ENCODE measurements around the gene ZP3. TPM values are rescaled to one million over a fixed set of nuclear protein-coding genes. Genes with fewer than 3 reads are reported as not detected.
"Not testable (repeated sequence)": the region's sequence is repeated elsewhere in the genome, so short reads cannot be mapped to it uniquely, and the experiment has no call there.

Gene ZP3
- total RNA-seq = 1 to 10 TPM in 5 of 8 experiments, under 1 TPM in 2, not detected in 1; 0.22 to 8.8 (median 1.7) TPM

- Histone ChIP-seq H3K27ac (no peak within 1 kb of the TSS), H3K4me3 (no peak within 1 kb of the TSS), H3K4me1 (replicated peaks in 1 of 2) (no peaks in the 10 kb centered on the region)
- no peak for ATAC-seq (replicated peaks in 6 of 8)
- WGBS, 10 experiments = 80 to 100% (median 83%) methylated on average over 1 to 7 of the region's 10 CpGs; no CpG with 5 or more reads in 3 of the 10 experiments
- in situ Hi-C loops (cut with MboI; ENCODE audit: low pct_unique_long_range_greater_than_20kb in 2 of 9, low sequenced_read_pairs in 9 of 9, unreplicated experiment in 9 of 9) = no loop called here
Observed at GRCh38 chr7:76424413-76425111, at the start of gene ZP3. Gene ZP3 (plus strand): TSS chr7:76424950. CDS start chr7:76424965, 15 bp downstream.

DNA sequence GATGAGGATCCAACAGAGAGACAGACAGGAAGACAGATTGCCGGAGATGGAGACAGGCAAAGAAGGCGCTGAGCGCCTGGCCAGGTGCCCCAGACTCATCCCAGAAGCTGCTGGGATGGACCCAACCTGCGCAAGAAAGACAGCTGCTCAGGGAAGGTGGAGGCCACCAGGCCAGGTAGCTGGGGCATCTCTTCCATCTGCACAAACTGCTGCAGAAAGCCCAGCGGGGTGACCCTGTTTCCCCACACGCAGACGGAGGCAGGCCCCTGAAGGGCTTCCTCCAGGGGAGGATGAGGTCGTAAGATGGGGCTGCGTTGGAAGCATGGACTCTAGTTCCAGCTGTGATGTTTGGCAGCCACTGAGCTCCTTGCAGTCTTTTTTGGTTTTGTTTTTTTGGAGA is 49.5 kb upstream of the ZP3 start:
- ATAC-seq (replicated peaks in 6 of 8) = no peak
- H3K4me3 ChIP-seq = no peak overlapping the region
- H3K4me1 ChIP-seq (replicated peaks in 1 of 2) = peaks cover 9 to 12% of the 10 kb centered on the region in 2 donors
- in situ Hi-C loops (cut with MboI; ENCODE audit: low pct_unique_long_range_greater_than_20kb in 2 of 9, low sequenced_read_pairs in 9 of 9, unreplicated experiment in 9 of 9) = no loop called here
- H3K27ac ChIP-seq = no peak overlapping the region
- WGBS, 10 experiments = 77 to 100% (median 83%) methylated on average over 3 to 9 of the region's 9 CpGs; no CpG with 5 or more reads in 3 of the 10 experiments

- Histone ChIP-seq H3K4me1 (replicated peaks in 1 of 2) (peaks cover 9 to 13% of the 10 kb centered on the region in 2 donors), H3K27ac (peak overlapping the region; percentile 10 to 24), H3K4me3 (no peak overlapping the region)
- ATAC-seq (replicated peaks in 6 of 8) = no peak
- WGBS, 10 experiments = 10 to 70% (median 57%) methylated on average over 1 to 3 of the region's 9 CpGs; no CpG with 5 or more reads in 3 of the 10 experiments
- in situ Hi-C loops (cut with MboI; ENCODE audit: low pct_unique_long_range_greater_than_20kb in 2 of 9, low sequenced_read_pairs in 9 of 9, unreplicated experiment in 9 of 9) = no loop called here
Observed at GRCh38 chr7:76377186-76377918, 47.4 kb upstream of the ZP3 start.

- in situ Hi-C loops (cut with MboI; ENCODE audit: low pct_unique_long_range_greater_than_20kb in 2 of 9, low sequenced_read_pairs in 9 of 9, unreplicated experiment in 9 of 9) = no loop called here
- Histone ChIP-seq H3K4me1 (replicated peaks in 1 of 2) (peaks cover 9 to 13% of the 10 kb centered on the region in 2 donors), H3K27ac (peak overlapping the region; percentile 58 to 81), H3K4me3 (no peak overlapping the region)
- 45 to 100% (median 93%) methylated on average over 2 to 7 of the region's 7 CpGs; no CpG with 5 or more reads in 6 of the 10 experiments for WGBS, 10 experiments
- no peak for ATAC-seq (replicated peaks in 6 of 8)
Observed at GRCh38 chr7:76380623-76380966, 44.2 kb upstream of the ZP3 start.

DNA sequence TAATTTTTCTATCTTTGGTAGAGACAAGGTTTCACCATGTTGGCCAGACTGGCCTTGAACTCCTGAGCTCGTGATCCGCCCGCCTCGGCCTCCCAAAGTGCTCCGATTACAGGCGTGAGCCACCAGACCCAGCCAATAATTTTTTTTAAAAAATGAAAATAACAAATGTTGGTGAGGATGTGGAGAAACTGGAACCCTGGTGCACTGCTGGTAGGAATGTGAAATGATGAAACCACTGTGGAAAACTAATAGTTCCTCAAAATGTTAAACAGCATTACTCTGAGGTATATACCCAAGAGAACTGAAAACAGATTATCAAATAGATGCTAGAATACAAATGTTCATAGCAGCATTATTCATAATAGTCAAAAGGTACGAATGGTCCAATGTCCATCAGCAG is 42.9 kb upstream of the ZP3 start:
- ATAC-seq (replicated peaks in 6 of 8) = no peak
- in situ Hi-C loops (cut with MboI; ENCODE audit: low pct_unique_long_range_greater_than_20kb in 2 of 9, low sequenced_read_pairs in 9 of 9, unreplicated experiment in 9 of 9) = no loop called here
- WGBS, 10 experiments = 80 to 100% (median 100%) methylated on average over 1 to 4 of the region's 7 CpGs
- Histone ChIP-seq H3K27ac (no peak overlapping the region), H3K4me3 (no peak overlapping the region), H3K4me1 (replicated peaks in 1 of 2) (peaks cover 9 to 13% of the 10 kb centered on the region in 2 donors)

DNA sequence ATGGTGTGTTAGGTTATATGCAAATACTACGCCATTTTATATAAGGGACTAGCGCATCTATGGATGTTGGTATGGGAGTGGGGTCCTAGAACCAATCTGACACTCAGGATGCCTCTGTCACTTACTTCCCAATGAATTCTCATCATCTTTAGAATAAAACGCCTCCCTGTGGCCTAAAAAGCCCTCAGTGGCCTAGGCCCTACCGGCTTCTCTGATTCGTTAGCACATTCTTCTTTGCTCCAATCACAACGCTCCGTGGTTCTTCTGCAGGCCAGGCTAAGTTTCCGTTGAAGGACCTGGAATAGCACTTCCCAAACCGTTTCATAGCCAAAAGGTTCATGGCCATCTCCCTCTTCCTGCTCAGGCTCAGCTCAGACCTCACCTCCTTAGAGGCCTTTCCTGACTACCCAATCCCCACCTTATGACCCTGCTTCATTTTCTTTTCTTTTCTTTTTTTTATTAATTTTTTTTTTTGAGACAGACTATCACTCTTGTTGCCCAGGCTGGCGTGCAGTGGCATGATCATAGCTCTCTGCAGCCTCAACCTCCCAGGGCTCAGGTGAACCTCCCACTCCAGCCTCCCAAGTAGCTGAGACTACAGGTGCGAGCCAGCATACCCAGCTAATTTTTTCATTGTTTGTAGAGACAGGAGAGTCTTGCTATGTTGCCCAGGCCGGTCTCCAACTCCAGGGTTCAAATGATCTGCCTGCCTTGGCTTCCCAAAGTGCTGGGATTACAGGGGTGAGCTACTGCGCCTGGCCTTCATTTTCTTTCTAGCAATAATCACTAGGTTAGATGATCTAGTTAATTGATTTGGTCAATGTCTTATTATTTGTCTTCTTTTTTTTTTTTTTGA is 41.4 kb upstream of the ZP3 start:
- Histone ChIP-seq H3K27ac (no peak overlapping the region), H3K4me3 (no peak overlapping the region), H3K4me1 (replicated peaks in 1 of 2) (peaks cover 0 to 11% of the 10 kb centered on the region in 2 donors)
- no peak for ATAC-seq (replicated peaks in 6 of 8)
- WGBS, 10 experiments = 62 to 100% (median 81%) methylated on average over 2 to 11 of the region's 13 CpGs
- in situ Hi-C loops (cut with MboI; ENCODE audit: low pct_unique_long_range_greater_than_20kb in 2 of 9, low sequenced_read_pairs in 9 of 9, unreplicated experiment in 9 of 9) = no loop called here

DNA sequence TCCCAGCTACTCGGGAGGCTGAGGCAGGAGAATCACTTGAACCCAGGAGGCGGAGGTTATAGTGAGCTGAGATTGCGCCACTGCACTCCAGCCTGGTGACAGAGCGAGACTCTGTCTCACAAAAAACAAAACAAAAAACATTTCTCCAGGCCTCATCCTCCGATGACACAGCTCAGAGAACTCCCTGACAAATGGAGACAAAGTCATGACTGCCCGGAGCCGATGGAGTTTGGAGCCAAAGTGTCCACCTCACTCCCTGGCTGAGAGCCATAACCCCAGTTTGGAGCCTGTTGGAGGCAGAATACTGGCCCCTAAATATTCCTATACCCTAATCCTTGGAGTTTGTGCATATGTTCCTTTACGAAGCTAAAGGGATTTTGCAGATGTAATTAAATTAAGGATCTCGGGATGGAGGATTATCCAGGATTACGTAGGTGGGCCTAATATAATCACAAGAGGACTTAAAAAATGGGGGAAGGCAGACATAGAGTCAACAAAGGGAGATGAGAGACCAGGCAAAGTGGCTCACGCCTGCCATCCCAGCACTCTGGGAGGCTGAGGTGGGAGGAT is 38.0 kb upstream of the ZP3 start:
- H3K4me1 ChIP-seq (replicated peaks in 1 of 2) = peaks cover 8 to 10% of the 10 kb centered on the region in 2 donors
- WGBS, 10 experiments = 42 to 100% (median 89%) methylated on average over 1 to 8 of the region's 11 CpGs; no CpG with 5 or more reads in 3 of the 10 experiments
- in situ Hi-C loops (cut with MboI; ENCODE audit: low pct_unique_long_range_greater_than_20kb in 2 of 9, low sequenced_read_pairs in 9 of 9, unreplicated experiment in 9 of 9) = no loop called here
- no peak for ATAC-seq (replicated peaks in 6 of 8)
- H3K27ac ChIP-seq = no peak overlapping the region
- H3K4me3 ChIP-seq = no peak overlapping the region

GRCh38 chr7:76387789-76388188 is 37.0 kb upstream of the ZP3 start:
- H3K27ac ChIP-seq; H3K4me3 ChIP-seq; ATAC-seq (replicated peaks in 6 of 8); in situ Hi-C loops (cut with MboI; ENCODE audit: low pct_unique_long_range_greater_than_20kb in 2 of 9, low sequenced_read_pairs in 9 of 9, unreplicated experiment in 9 of 9): not testable (repeated sequence)
- peaks cover 8 to 14% of the 10 kb centered on the region in 2 donors for H3K4me1 ChIP-seq (replicated peaks in 1 of 2)
- 84 to 100% (median 94%) methylated on average over 1 to 5 of the region's 6 CpGs; no CpG with 5 or more reads in 3 of the 10 experiments for WGBS, 10 experiments

DNA sequence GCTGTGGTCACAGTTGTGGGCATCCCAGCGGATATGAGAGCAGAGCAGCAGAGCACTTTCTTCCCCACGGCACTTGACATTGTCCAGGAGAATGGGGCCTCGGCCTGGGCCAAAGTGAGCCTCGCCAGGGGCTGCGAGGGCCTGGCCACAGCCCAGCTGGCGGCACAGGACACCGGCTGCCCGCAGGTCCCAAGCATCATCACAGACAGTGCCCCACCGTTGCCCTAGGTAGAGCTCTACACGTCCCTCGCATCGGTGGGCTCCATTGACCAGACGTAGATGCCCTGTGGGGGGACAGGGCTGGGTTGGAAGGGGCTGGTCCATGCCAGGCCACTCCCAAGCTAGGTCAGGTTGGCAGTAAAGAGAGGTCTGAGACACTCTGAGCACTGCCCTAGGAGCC is 34.7 kb upstream of the ZP3 start:
- WGBS, 10 experiments = 90 to 100% (median 91%) methylated on average over 1 to 7 of the region's 13 CpGs; no CpG with 5 or more reads in 7 of the 10 experiments
- in situ Hi-C loops (cut with MboI; ENCODE audit: low pct_unique_long_range_greater_than_20kb in 2 of 9, low sequenced_read_pairs in 9 of 9, unreplicated experiment in 9 of 9) = no loop called here
- no peak for ATAC-seq (replicated peaks in 6 of 8)
- no peak overlapping the region for H3K4me3 ChIP-seq
- H3K27ac ChIP-seq = no peak overlapping the region
- peaks cover 11 to 18% of the 10 kb centered on the region in 2 donors for H3K4me1 ChIP-seq (replicated peaks in 1 of 2)

- peak overlapping the region; percentile 45 to 52 (median 50) for H3K4me3 ChIP-seq
- peaks cover 11 to 32% of the 10 kb centered on the region in 2 donors for H3K4me1 ChIP-seq (replicated peaks in 1 of 2)
- peak in 3 of 8 experiments; percentile 0 to 2 (median 1) for ATAC-seq (replicated peaks in 6 of 8)
- WGBS, 10 experiments = 37 to 100% (median 57%) methylated on average over 2 to 10 of the region's 12 CpGs; no CpG with 5 or more reads in 2 of the 10 experiments
- no peak overlapping the region for H3K27ac ChIP-seq
- in situ Hi-C loops (cut with MboI; ENCODE audit: low pct_unique_long_range_greater_than_20kb in 2 of 9, low sequenced_read_pairs in 9 of 9, unreplicated experiment in 9 of 9) = no loop called here
Observed at GRCh38 chr7:76392531-76393115, 32.1 kb upstream of the ZP3 start.

DNA sequence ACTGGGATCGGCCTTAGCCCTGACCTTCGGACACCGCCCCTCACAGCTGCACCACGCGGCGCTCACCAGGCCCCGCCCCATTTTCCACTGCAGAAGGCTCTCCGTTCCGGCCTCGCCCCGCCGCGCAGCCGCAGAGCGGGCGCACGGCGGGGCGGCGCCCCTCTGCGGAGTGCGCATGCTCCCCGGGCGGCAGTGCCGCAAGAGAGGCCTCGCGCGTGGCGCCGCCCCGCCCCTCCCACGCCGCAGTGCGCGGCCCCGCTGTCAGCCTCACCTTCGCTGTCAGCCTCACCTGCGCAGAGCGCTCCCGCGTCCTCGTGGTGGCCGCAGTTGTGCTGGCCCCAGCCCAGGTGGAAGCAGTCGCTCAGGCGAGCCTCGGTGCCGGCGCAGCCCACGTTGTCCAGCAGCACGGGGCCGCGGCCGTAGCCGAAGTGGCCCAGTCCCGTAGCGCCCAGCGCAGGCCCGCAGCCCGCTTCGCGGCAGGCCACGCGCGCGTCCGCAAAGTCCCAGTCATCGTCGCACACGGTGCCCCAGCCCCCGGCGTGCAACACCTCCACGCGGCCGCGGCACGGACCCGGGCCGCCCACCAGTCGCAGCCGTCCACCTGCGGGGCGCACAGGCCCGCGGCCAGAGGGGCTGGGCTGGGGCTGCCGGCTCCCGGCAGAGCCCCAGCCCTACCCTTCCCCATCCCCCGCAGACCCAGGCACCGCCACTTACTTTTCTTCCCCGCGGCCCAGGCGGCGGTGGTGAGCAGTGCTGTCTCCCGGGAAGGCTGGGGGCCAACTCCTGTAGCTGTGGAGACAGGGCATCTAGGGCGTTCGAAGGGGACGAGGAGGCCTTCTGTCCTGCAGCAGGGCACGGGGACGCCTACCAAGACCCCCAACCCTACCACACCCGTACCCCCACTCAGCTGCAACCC is 31.4 kb upstream of the ZP3 start:
- in situ Hi-C loops (cut with MboI; ENCODE audit: low pct_unique_long_range_greater_than_20kb in 2 of 9, low sequenced_read_pairs in 9 of 9, unreplicated experiment in 9 of 9) = no loop called here
- Histone ChIP-seq H3K4me3 (peak overlapping the region; percentile 45 to 52 (median 50)), H3K4me1 (replicated peaks in 1 of 2) (peaks cover 11 to 32% of the 10 kb centered on the region in 2 donors), H3K27ac (peak overlapping the region; percentile 66 to 67)
- WGBS, 10 experiments = 0 to 1% (median 0%) methylated on average over 2 to 27 of the region's 99 CpGs; no CpG with 5 or more reads in 4 of the 10 experiments
- ATAC-seq (replicated peaks in 6 of 8) = peak; percentile 79 to 88 (median 86)

Measured in motor neuron (in vitro differentiated cells).